ENCODE measurements around the gene NCKAP5.

The NCKAP5 gene

GRCh38 chr2:132911726-132912724 is 656.2 kb downstream of the NCKAP5 start:
- no peak for DNase-seq

- DNase-seq, result no peak
Measured at GRCh38 chr2:132910432-132910831, 657.8 kb downstream of the NCKAP5 start.

- no peak for DNase-seq
Measured at GRCh38 chr2:132909427-132909826, 658.8 kb downstream of the NCKAP5 start.

GRCh38 chr2:132904142-132904842 is 664.0 kb downstream of the NCKAP5 start:
- no peak for DNase-seq

GRCh38 chr2:132902626-132903025 is 665.6 kb downstream of the NCKAP5 start:
- no peak for DNase-seq

GRCh38 chr2:132901661-132902060 is 666.6 kb downstream of the NCKAP5 start:
- no peak for DNase-seq

- no peak for DNase-seq
Measured at GRCh38 chr2:132897111-132897510, 671.2 kb downstream of the NCKAP5 start.

GRCh38 chr2:132896073-132896472 is 672.2 kb downstream of the NCKAP5 start:
- DNase-seq, result no peak

GRCh38 chr2:132891498-132891897 is 676.8 kb downstream of the NCKAP5 start:
- no peak for DNase-seq

- DNase-seq, result no peak
Measured at GRCh38 chr2:132886574-132886973, 681.7 kb downstream of the NCKAP5 start.

- DNase-seq, result no peak
Measured at GRCh38 chr2:132884705-132885104, 683.6 kb downstream of the NCKAP5 start.

GRCh38 chr2:132884292-132884691 is 684.0 kb downstream of the NCKAP5 start:
- DNase-seq, result no peak

GRCh38 chr2:132883430-132883829 is 684.8 kb downstream of the NCKAP5 start:
- DNase-seq, result no peak

GRCh38 chr2:132881546-132881945 is 686.7 kb downstream of the NCKAP5 start:
- no peak for DNase-seq

GRCh38 chr2:132877923-132878322 is 690.3 kb downstream of the NCKAP5 start:
- DNase-seq, result no peak

- DNase-seq, result no peak
Measured at GRCh38 chr2:132876745-132877391, 691.4 kb downstream of the NCKAP5 start.

GRCh38 chr2:132875193-132875592 is 693.1 kb downstream of the NCKAP5 start:
- DNase-seq, result no peak

- DNase-seq, result no peak
Measured at GRCh38 chr2:132873738-132874137, 694.5 kb downstream of the NCKAP5 start.

- DNase-seq, result no peak
Measured at GRCh38 chr2:132871831-132872230, 696.4 kb downstream of the NCKAP5 start.

GRCh38 chr2:132863961-132864360 is 704.3 kb downstream of the NCKAP5 start:
- DNase-seq, result no peak

GRCh38 chr2:132860220-132860619 is 708.0 kb downstream of the NCKAP5 start:
- DNase-seq, result no peak

GRCh38 chr2:132859590-132859989 is 708.7 kb downstream of the NCKAP5 start:
- DNase-seq, result no peak

- DNase-seq, result no peak
Measured at GRCh38 chr2:132857319-132857718, 710.9 kb downstream of the NCKAP5 start.
